ENCODE results near the gene KCNRG. TPM values are rescaled to one million over a fixed set of nuclear protein-coding genes. Genes with fewer than 3 reads are reported as not detected.

The KCNRG gene
- total RNA-seq, 2 donors from 2014 or later: 0.54 to 2.0 TPM

DNA sequence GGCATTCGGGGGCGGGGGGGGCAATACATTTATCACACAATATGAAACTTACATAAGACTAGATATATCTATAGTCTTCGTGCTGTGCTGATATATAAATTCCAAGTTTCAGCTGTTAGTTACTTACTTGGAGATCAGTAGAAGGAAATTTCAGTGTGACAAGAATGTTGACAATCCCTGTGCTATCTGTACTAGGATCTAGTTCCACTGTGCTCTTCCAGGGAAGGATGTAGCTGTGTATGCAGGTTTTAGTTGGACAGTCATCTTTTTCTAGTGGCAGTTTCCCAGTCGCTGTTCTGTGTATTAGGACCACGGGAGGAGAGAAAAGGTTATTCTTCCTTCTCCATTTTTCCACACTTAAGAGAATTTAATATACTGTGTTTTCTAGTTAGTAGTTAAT lies 21.6 kb upstream of the KCNRG start:
- Histone ChIP-seq H3K9me3 (no peaks in the 10 kb centered on the region), H3K27me3 (replicated peaks; ENCODE audit: insufficient read depth) (no peaks in the 10 kb centered on the region), H3K4me3 (no peak overlapping the region), H3K27ac (no peak overlapping the region), H3K4me1 (ENCODE audit: control insufficient read depth in 1 of 2, low read depth in 2 of 2) (peaks cover 9 to 18% of the 10 kb centered on the region in 2 donors), H3K36me3 (peaks cover 3% of the 10 kb centered on the region)
- TF ChIP-seq, protein P1, sequence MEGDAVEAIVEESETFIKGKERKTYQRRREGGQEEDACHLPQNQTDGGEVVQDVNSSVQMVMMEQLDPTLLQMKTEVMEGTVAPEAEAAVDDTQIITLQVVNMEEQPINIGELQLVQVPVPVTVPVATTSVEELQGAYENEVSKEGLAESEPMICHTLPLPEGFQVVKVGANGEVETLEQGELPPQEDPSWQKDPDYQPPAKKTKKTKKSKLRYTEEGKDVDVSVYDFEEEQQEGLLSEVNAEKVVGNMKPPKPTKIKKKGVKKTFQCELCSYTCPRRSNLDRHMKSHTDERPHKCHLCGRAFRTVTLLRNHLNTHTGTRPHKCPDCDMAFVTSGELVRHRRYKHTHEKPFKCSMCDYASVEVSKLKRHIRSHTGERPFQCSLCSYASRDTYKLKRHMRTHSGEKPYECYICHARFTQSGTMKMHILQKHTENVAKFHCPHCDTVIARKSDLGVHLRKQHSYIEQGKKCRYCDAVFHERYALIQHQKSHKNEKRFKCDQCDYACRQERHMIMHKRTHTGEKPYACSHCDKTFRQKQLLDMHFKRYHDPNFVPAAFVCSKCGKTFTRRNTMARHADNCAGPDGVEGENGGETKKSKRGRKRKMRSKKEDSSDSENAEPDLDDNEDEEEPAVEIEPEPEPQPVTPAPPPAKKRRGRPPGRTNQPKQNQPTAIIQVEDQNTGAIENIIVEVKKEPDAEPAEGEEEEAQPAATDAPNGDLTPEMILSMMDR (IDR thresholded peaks at IDR 0.05): no peak
- ATAC-seq (ENCODE audit: insufficient number of reproducible peaks, low FRiP score, low read depth): no peak
- DNase-seq (ENCODE audit: low spot score): no peak

DNA sequence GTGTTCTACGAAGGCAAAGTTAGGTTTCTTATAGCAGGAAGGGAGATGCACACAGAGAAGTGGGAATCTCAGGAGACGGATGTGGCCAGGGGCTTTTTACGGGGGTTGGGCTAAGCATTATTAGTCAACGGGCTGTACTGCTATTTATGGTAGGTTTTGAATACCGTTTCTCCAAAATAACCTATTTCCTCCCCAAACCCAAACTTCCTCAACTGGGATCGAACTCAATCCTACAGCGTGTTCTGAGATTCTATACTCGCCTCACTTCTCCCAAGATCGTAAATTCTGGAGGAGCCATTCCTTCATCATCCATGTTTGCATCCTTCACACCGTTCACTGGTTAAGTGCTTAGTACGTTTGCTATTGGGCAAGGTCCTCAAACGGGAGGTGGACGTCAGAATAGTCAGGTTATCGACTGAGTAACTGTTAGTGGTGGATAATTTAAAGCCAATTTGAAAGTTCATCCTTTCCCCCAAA lies 19.6 kb upstream of the KCNRG start:
- Histone ChIP-seq H3K4me1 (ENCODE audit: control insufficient read depth in 1 of 2, low read depth in 2 of 2) (peaks cover 27 to 38% of the 10 kb centered on the region in 2 donors), H3K9me3 (no peaks in the 10 kb centered on the region), H3K27me3 (replicated peaks; ENCODE audit: insufficient read depth) (no peaks in the 10 kb centered on the region), H3K4me3 (peak overlapping the region; percentile 97), H3K27ac (peak overlapping the region; percentile 96 to 99), H3K36me3 (peaks cover 1% of the 10 kb centered on the region)
- TF ChIP-seq, protein P1 (IDR thresholded peaks at IDR 0.05): no peak
- ATAC-seq (ENCODE audit: insufficient number of reproducible peaks, low FRiP score, low read depth) (no peak), DNase-seq (ENCODE audit: low spot score) (no peak)

DNA sequence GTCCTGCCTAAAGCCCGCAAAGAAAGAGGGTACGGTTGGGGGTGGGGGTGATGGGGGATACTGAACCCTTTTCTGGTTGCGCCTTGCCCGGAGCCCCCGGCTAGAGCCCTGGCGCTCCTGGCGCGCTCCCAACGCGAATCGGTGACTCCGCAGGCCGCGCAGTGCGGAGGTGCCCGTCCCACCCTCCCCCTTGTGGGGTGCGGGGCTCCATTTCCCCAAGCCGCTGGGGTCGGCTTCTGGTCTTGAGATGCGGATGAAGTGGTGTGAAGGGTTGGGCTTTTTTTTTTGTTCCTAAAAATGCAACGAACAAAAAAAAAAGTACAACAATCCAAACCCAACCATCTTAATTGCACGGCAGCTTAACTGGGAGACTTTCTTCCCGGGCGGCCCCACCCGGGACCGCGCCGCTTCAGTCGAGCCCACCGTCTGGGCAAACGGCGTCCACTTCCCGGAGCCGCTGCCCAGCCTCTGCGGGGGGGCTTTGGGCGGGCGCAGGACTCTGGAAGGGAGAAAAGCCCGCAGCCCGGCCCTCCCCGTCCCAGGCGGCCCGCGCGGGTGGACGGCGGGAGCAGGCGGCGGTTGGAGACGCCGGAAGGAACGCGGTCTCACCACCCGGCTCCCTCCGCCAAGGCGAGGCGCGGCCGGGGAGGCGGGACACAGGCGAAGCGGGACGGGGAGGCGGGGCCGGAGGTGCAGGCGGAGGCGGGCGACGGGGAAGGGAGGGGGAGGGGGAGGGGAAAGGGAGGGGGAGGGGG lies 18.9 kb upstream of the KCNRG start:
- Histone ChIP-seq H3K9me3 (no peaks in the 10 kb centered on the region), H3K36me3 (no peaks in the 10 kb centered on the region), H3K4me3 (peak overlapping the region; percentile 97), H3K27me3 (replicated peaks; ENCODE audit: insufficient read depth) (no peaks in the 10 kb centered on the region), H3K4me1 (ENCODE audit: control insufficient read depth in 1 of 2, low read depth in 2 of 2) (peaks cover 29 to 45% of the 10 kb centered on the region in 2 donors), H3K27ac (peak overlapping the region; percentile 96 to 99)
- TF ChIP-seq, protein P1 (IDR thresholded peaks at IDR 0.05): no peak
- ATAC-seq (ENCODE audit: insufficient number of reproducible peaks, low FRiP score, low read depth) (peak; percentile 65), DNase-seq (ENCODE audit: low spot score) (peak; percentile 54)

DNA sequence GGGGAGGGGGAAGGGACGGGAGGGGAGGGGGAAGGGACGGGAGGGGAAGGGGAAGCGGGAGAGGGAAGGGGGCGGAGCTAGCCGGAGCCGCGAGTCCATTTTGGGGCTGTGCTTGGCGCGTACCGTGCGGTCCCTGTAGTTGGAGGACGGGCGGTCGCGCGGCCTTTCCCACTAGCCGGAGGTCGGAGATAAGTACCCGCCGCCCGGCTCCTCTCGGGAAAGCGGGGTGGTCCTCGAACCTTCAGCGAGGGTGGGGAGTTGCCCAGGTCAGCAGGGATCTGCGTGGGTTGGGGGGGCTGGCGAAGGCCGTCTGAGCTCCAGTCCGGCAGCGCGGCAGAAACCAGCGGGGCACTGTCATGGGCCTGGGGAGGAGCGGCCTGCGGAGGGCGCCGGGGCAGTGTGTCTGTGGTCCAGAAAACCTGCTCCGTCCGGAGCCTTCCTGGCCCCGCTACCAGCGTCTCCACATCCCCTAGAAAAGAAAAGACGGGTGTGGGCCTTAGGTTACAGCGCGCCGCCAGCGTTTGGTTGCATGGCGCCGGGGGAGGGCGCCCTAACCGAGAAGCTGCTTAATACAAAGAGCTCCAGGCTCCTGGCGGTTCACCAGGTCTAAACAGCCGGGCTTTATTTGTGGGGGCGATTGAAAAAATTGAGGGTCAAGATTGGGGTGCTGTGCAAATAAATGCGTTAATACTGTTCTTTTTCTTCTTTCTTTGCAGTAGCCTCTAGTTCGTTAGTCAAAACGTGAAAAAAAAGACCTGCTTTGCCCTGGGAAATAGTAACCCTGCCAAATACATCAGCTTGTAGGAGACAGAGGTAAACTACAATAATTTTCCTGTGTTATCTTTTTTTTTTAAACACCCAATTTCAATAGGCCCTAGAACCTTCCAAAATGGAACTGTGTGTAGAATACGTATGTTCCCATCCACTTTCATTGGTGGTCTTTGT lies 18.0 kb upstream of the KCNRG start, which contains the start of gene TRIM13:
TSS of gene TRIM13 (plus strand) at position 92 of the 945 bp plus-strand sequence. CDS start 14,899 bp downstream, outside the sequence.
- TF ChIP-seq, protein P1 (IDR thresholded peaks at IDR 0.05): peak; percentile 62

More for the DNA sequence above, 18.0 kb upstream of the KCNRG start, which contains the start of gene TRIM13:
- H3K27me3 ChIP-seq (replicated peaks; ENCODE audit: insufficient read depth): no peaks in the 10 kb centered on the region
- H3K27ac ChIP-seq: peak within 1 kb of the TSS; percentile 98 to 99
- peaks cover 37 to 52% of the 10 kb centered on the region in 2 donors for H3K4me1 ChIP-seq (ENCODE audit: control insufficient read depth in 1 of 2, low read depth in 2 of 2)
- no peaks in the 10 kb centered on the region for H3K9me3 ChIP-seq
- peak within 1 kb of the TSS; percentile 97 for H3K4me3 ChIP-seq
- peak; percentile 72 for ATAC-seq (ENCODE audit: insufficient number of reproducible peaks, low FRiP score, low read depth)
- peak; percentile 65 for DNase-seq (ENCODE audit: low spot score)
- no peaks in the 10 kb centered on the region for H3K36me3 ChIP-seq

All from thoracic aorta (tissue), 2 donors.